Activated naive CD4-positive, alpha-beta T cell treated with anti-CD3 and anti-CD28 coated beads, Interleukin-2, amount 10 ng/mL, durations not matched to agents 7 days and 5 days (primary cell): ENCODE results near the gene CASQ2.

Experiments
- CTCF ChIA-PET: fragments of 350-600 bp; sonication (Branson Sonifier 250); formaldehyde crosslinking; loops from one replicate; lab custom pipeline; 2021; ENCODE audit warnings: antibody characterized with exemption; lab: Charles Lee
- DNase-seq: peaks from one replicate; pipeline ENCODE4 v3.0.0-alpha.2; 2020
- H3K27ac Mint-ChIP-seq: one replicate; pipeline ENCODE4 v1.8.0; 2021; ENCODE audit warnings: mild to moderate bottlenecking, moderate library complexity, mixed read lengths
- H3K27me3 Mint-ChIP-seq: one replicate; pipeline ENCODE4 v1.8.0; 2021; ENCODE audit warnings: mild to moderate bottlenecking, mixed read lengths
- H3K36me3 Mint-ChIP-seq: one replicate; pipeline ENCODE4 v1.8.0; 2021; ENCODE audit warnings: mixed read lengths
- H3K4me1 Mint-ChIP-seq: one replicate; pipeline ENCODE4 v1.8.0; 2021; ENCODE audit warnings: mixed read lengths
- H3K4me3 Mint-ChIP-seq: one replicate; pipeline ENCODE4 v1.8.0; 2021; ENCODE audit warnings: mild to moderate bottlenecking, moderate library complexity, mixed read lengths
- H3K9me3 Mint-ChIP-seq: one replicate; pipeline ENCODE4 v1.8.0; 2021; ENCODE audit warnings: mixed read lengths

CASQ2 gene

GRCh38 chr1:115682792-115683191 is 85.7 kb downstream of the CASQ2 start:
- CTCF ChIA-PET: interaction anchor here (1.4 kb wide), 1 partner anchor 24 kb away, joined by 4 read pairs; no protein-coding TSS in a partner anchor
- H3K36me3 Mint-ChIP-seq: peaks cover 20% of the 10 kb centered on the region
- H3K27me3 Mint-ChIP-seq: no peaks in the 10 kb centered on the region
- H3K4me3 Mint-ChIP-seq: no peak overlapping the region
- H3K4me1 Mint-ChIP-seq: peaks cover 6% of the 10 kb centered on the region
- no peaks in the 10 kb centered on the region for H3K9me3 Mint-ChIP-seq
- no peak for DNase-seq
- no peak overlapping the region for H3K27ac Mint-ChIP-seq

DNA sequence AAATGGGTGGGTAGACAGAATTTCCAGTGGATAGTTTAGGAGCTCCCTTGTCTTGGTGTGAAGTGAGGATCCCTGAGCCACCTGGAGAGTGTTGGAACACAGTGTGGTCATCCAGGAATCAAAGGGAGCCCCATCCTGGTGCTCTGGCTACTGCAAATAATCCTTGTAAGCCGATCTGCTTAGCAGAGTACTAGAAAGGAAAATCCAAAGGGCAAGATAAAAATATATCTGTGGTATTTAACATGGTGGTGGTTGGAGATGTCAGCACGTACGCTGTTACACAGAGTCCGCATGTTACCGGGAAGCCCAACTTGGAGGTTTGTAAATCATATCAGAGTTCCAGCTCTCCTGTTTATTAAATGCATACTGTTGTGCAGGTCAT is 87.8 kb downstream of the CASQ2 start:
- no peak overlapping the region for H3K27ac Mint-ChIP-seq
- H3K4me3 Mint-ChIP-seq: no peak overlapping the region
- CTCF ChIA-PET: no interaction called here

DNA sequence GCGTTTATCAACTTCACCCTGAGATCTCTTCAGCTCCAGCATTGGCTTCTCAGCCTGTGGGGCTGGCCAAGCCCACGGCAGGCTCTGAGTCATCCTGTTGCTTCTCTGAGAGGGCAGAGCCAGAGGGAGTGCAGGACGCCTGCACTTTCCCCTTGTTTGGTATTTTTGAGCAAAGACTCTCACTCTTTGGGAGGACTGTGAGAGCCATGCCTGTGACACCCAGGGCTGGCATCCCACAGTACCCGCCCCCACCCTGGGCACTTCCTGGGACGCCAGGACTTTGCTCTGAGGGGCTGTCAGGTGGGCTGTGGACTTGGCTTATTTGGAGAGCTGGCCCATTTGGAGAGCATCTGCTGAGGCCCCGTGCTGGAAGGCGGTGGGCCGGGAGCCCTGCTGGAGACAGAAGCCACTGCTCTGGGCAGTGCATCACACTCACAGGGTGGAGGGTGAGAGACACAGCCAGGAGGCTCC is 89.3 kb downstream of the CASQ2 start:
- CTCF ChIA-PET: no interaction called here
- H3K4me3 Mint-ChIP-seq: no peak overlapping the region

More for the DNA sequence above, 87.8 kb downstream of the CASQ2 start:
- Mint-ChIP-seq H3K4me1 (peaks cover 6% of the 10 kb centered on the region), H3K27me3 (no peaks in the 10 kb centered on the region), H3K9me3 (no peaks in the 10 kb centered on the region), H3K36me3 (peaks cover 17% of the 10 kb centered on the region)
- DNase-seq: no peak

DNA sequence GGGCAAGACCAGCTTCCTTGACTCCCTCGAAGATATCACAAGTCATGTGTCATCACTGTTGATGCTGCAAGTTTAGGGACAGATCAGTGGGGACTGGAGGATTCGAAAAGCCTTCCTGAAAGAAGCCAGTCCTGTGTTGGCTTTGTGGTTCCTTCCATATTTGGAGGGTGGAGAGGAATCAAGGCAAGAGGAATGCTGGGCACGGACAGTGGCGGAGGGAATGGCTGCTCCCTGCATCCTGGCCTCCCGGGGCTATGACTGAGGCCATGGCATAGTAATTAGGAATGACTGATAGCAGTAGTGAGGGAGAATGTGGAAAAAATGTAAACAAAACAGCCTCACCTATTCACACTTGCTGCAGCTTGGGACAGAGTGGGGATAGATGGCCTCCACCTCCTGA is 90.4 kb downstream of the CASQ2 start:
- Mint-ChIP-seq H3K27me3 (no peaks in the 10 kb centered on the region), H3K27ac (no peak overlapping the region), H3K4me3 (no peak overlapping the region), H3K36me3 (peaks cover 3% of the 10 kb centered on the region), H3K9me3 (no peaks in the 10 kb centered on the region), H3K4me1 (peaks cover 6% of the 10 kb centered on the region)
- CTCF ChIA-PET: no interaction called here
- DNase-seq: no peak

More for the DNA sequence above, 89.3 kb downstream of the CASQ2 start:
- H3K9me3 Mint-ChIP-seq: no peaks in the 10 kb centered on the region
- no peaks in the 10 kb centered on the region for H3K27me3 Mint-ChIP-seq
- peaks cover 6% of the 10 kb centered on the region for H3K36me3 Mint-ChIP-seq
- no peak overlapping the region for H3K27ac Mint-ChIP-seq
- DNase-seq: no peak
- peaks cover 6% of the 10 kb centered on the region for H3K4me1 Mint-ChIP-seq

DNA sequence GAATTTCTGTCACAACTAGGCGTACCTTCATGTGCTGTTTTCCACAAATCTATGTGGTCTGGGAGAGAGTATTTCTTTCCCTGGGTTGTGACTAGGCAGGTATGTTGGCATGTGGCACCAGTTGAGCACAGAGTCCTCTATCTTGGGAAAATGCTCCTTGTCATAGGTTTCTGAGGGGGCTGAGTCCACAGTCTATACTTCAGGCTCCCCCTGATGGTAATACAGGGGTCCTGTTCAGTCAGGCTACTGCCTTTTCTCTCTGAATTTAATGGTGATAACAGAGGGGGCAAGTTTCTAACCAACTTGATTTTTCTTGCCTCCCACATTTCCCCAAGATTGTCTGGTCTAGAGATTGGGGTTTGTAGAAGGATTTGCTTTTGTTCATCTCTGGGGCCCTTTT is 90.9 kb downstream of the CASQ2 start:
- H3K36me3 Mint-ChIP-seq: peaks cover 2% of the 10 kb centered on the region
- H3K4me3 Mint-ChIP-seq: no peak overlapping the region
- CTCF ChIA-PET: no interaction called here
- peaks cover 2% of the 10 kb centered on the region for H3K4me1 Mint-ChIP-seq
- H3K9me3 Mint-ChIP-seq: no peaks in the 10 kb centered on the region
- H3K27ac Mint-ChIP-seq: no peak overlapping the region
- no peak for DNase-seq
- H3K27me3 Mint-ChIP-seq: no peaks in the 10 kb centered on the region

- no peak overlapping the region for H3K4me3 Mint-ChIP-seq
- CTCF ChIA-PET: no interaction called here
- no peak for DNase-seq
- no peaks in the 10 kb centered on the region for H3K36me3 Mint-ChIP-seq
- no peaks in the 10 kb centered on the region for H3K27me3 Mint-ChIP-seq
- no peak overlapping the region for H3K27ac Mint-ChIP-seq
- H3K4me1 Mint-ChIP-seq: no peaks in the 10 kb centered on the region
- H3K9me3 Mint-ChIP-seq: no peaks in the 10 kb centered on the region
Observed at GRCh38 chr1:115677182-115677555, 91.3 kb downstream of the CASQ2 start.

DNA sequence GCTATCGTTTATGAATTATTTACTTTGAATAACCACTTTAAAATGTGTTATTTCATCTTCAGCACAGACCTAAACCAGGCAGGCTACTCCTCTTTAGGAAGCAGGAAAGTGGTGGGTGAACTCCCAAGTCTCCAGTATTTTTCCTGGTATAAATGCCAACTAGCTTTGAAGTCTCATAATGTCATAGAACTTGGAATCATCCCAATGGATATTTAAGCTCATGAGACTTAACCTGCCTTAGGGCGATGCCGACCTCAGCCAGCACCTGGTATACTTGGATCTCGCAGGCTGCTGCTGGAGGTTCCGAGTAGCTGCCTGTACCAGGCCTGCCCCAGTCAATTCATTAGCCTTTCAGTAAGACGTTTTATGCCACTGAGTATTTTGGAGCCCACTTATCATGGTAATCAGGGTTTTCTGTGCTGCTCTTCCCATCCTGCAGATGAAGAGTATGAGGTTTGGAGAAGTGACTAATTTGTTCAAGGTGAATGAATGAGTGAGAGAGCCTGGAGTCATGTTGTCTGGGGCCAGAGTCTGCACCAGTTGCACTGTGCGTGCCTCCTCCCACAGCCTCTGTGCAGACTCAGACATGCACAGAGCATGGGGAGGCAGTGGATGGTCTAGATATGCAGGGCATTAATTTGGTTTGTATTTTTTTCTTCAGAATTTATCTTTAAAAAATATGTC is 91.9 kb downstream of the CASQ2 start:
- no peak for DNase-seq
- H3K27me3 Mint-ChIP-seq: no peaks in the 10 kb centered on the region
- no peaks in the 10 kb centered on the region for H3K36me3 Mint-ChIP-seq
- no peak overlapping the region for H3K4me3 Mint-ChIP-seq
- CTCF ChIA-PET: no interaction called here
- H3K9me3 Mint-ChIP-seq: no peaks in the 10 kb centered on the region
- no peaks in the 10 kb centered on the region for H3K4me1 Mint-ChIP-seq
- H3K27ac Mint-ChIP-seq: no peak overlapping the region

DNA sequence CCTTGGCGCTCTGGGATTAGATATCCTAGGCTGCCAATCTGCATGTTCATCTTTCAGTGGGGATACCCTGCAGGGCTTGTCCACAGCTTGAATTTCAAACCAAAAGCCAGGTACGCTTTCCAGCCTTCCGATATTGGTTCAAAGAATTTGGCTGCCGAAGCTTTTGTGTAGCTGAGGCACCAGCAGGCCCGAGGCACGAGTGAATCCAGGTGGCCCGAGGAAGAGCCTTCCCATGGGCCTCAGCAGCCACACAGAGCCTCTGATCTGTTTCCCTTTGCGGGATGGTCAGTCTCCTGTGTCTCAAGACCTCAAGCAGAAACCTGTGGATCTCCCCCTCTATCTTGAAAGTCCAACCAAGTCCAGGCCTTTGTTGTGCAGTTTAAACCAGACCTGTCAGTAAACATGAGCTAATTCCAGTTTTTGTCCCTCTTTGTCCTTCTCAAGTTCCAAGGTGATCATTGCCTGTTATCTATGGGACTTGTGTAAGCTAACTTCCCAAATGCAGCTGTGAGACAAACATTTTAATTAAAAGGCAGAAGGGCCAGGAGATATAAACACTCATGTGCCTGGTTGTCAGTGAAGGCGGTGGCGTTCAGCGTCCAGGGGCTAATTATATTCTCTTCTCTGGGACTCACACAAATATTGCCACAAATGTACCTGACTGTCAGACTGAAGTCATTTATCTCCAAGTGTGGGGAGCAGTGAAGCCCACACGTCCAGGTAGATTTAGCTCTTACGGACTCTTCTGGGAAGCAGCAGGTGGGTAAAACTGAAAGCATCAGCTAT is 96.1 kb downstream of the CASQ2 start:
- H3K4me1 Mint-ChIP-seq: peaks cover 14% of the 10 kb centered on the region

DNA sequence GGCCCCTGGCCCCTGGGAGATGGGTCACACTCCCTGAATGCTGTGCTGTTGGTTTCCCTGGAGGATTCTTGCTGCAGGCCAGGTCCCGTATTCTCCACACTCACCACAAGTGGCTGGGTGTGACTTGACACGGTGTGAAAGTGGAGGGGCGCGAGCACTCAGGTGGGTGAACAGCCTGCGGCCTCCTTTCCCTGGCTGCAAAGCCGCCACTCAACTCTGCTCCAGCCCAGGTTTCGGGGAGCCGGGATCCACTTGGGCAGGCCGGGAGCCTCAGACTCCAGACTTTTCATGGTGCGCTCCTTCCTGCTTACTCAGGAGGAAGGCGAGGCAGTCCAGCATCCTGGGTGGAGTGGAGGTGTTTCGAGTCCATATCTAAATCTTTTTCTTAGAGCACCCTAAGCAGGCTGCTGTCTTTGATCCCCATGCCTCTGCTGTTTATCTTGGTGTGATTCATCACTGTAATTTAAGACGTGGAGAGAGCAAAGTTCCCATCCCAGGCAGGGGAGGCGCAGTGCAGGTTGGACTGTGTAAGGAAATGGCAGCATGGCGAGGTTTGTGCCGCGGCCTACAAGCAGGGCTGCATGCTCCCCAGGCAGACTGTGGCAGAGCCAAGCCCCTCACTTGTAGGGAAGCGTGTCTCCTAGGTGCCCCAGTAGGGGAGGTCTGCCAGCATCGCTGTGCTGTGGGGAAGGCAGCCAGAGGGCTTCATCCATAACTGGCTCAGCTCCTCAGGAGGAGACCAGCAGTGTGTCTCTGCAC is 97.2 kb downstream of the CASQ2 start:
- CTCF ChIA-PET: interaction anchor here (1.1 to 1.4 kb wide), 2 partner anchors 36 to 63 kb away, joined by 3 to 8 read pairs; no protein-coding TSS in a partner anchor
- H3K4me3 Mint-ChIP-seq: no peak overlapping the region

More for the DNA sequence above, 96.1 kb downstream of the CASQ2 start:
- CTCF ChIA-PET: interaction anchor here (0.9 kb wide), 1 partner anchor 34 kb away, joined by 4 read pairs; no protein-coding TSS in a partner anchor
- no peak overlapping the region for H3K4me3 Mint-ChIP-seq
- peaks cover 2% of the 10 kb centered on the region for H3K9me3 Mint-ChIP-seq
- no peak for DNase-seq
- peaks cover 16% of the 10 kb centered on the region for H3K36me3 Mint-ChIP-seq
- H3K27me3 Mint-ChIP-seq: no peaks in the 10 kb centered on the region
- no peak overlapping the region for H3K27ac Mint-ChIP-seq

DNA sequence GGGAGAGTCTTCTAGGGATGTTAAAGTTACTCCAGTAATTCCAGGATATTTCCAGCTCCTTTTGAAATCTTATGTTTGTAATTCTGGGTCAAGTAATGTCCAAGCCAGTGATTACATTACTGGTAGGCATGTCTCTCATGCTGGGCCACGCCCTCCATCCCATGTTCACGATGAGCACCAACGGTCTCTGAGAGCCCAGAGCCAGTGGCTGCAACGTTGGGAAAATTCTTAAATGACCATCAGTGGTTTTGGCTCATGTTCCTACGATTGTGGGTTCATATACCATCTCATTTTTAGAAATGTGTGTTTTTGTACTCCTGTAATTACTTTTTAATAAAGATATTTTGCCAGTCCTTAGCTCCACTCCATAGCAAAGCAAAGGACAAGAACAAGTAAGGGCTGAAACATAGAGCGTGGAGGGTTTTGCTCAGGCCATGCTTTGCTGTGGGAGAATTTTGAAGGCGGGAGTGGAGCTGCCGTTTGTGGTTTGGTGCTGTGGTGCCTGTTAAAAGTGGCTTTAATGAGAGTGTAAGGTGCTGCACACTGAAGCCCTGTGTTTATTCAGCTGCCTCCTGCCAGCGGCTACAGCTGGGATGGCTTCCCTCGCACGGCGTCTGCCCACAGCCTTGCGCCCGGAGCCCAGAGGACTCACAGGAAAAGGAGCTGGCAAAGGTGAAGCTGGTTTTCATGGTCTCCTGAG is 97.9 kb downstream of the CASQ2 start:
- Mint-ChIP-seq H3K27ac (no peak overlapping the region), H3K4me1 (peaks cover 14% of the 10 kb centered on the region), H3K9me3 (peaks cover 2% of the 10 kb centered on the region), H3K4me3 (no peak overlapping the region), H3K36me3 (peaks cover 23% of the 10 kb centered on the region), H3K27me3 (no peaks in the 10 kb centered on the region)
- DNase-seq: no peak
- CTCF ChIA-PET: interaction anchor here (1.1 to 1.4 kb wide), 2 partner anchors 37 to 62 kb away, joined by 3 to 8 read pairs; no protein-coding TSS in a partner anchor

More for the DNA sequence above, 97.2 kb downstream of the CASQ2 start:
- H3K27ac Mint-ChIP-seq: no peak overlapping the region
- no peak for DNase-seq
- H3K4me1 Mint-ChIP-seq: peaks cover 14% of the 10 kb centered on the region
- H3K9me3 Mint-ChIP-seq: peaks cover 2% of the 10 kb centered on the region
- H3K36me3 Mint-ChIP-seq: peaks cover 16% of the 10 kb centered on the region
- no peaks in the 10 kb centered on the region for H3K27me3 Mint-ChIP-seq

DNA sequence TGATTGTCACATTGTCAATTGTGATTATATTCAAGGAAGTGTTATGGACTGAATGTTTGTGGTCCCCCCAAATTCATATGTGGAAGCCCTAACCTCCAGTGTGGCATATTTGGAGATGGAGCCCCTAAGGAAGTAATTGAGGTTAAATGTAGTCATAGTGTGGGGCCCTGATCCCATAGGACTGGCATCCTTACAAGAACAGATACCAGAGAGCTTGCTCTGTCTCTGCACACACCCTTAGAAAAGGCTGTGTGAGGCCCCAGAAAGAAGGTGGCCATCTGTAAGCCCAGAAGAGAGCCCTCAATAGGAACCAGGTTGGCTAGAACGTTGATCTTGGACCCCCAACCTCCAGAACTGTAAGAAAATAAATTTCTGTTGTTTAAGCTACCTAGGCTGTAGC is 98.6 kb downstream of the CASQ2 start:
- Mint-ChIP-seq H3K36me3 (peaks cover 24% of the 10 kb centered on the region), H3K4me3 (no peak overlapping the region), H3K27ac (no peak overlapping the region), H3K4me1 (peaks cover 14% of the 10 kb centered on the region), H3K27me3 (no peaks in the 10 kb centered on the region), H3K9me3 (peaks cover 2% of the 10 kb centered on the region)
- DNase-seq: no peak
- CTCF ChIA-PET: interaction anchor here (1.4 kb wide), 1 partner anchor 61 kb away, joined by 8 read pairs; no protein-coding TSS in a partner anchor

- CTCF ChIA-PET: interaction anchor here (0.6 to 1.3 kb wide), 3 partner anchors 10 to 37 kb away, joined by 3 read pairs; no protein-coding TSS in a partner anchor
- no peak for DNase-seq
- peaks cover 2% of the 10 kb centered on the region for H3K9me3 Mint-ChIP-seq
- H3K27ac Mint-ChIP-seq: no peak overlapping the region
- no peak overlapping the region for H3K4me3 Mint-ChIP-seq
- H3K4me1 Mint-ChIP-seq: peaks cover 14% of the 10 kb centered on the region
- no peaks in the 10 kb centered on the region for H3K27me3 Mint-ChIP-seq
- H3K36me3 Mint-ChIP-seq: peaks cover 28% of the 10 kb centered on the region
Observed at GRCh38 chr1:115669002-115669673, 99.4 kb downstream of the CASQ2 start.

- DNase-seq: no peak
Observed at GRCh38 chr1:115668579-115668978, 99.9 kb downstream of the CASQ2 start.

More at GRCh38 chr1:115668579-115668978, 99.9 kb downstream of the CASQ2 start:
- Mint-ChIP-seq H3K9me3 (peaks cover 2% of the 10 kb centered on the region), H3K27me3 (no peaks in the 10 kb centered on the region), H3K36me3 (peaks cover 34% of the 10 kb centered on the region), H3K4me3 (no peak overlapping the region), H3K4me1 (peaks cover 14% of the 10 kb centered on the region), H3K27ac (no peak overlapping the region)
- CTCF ChIA-PET: interaction anchor here (0.6 to 1.3 kb wide), 2 partner anchors 16 to 60 kb away, joined by 3 read pairs; no protein-coding TSS in a partner anchor
